NCI-H1105 (cell line): ENCODE measurements around the gene PRKN.

Experiments
- DNase-seq: peaks from one replicate; lab custom pipeline; 2025; lab: John Stamatoyannopoulos, UW

PRKN gene

DNA sequence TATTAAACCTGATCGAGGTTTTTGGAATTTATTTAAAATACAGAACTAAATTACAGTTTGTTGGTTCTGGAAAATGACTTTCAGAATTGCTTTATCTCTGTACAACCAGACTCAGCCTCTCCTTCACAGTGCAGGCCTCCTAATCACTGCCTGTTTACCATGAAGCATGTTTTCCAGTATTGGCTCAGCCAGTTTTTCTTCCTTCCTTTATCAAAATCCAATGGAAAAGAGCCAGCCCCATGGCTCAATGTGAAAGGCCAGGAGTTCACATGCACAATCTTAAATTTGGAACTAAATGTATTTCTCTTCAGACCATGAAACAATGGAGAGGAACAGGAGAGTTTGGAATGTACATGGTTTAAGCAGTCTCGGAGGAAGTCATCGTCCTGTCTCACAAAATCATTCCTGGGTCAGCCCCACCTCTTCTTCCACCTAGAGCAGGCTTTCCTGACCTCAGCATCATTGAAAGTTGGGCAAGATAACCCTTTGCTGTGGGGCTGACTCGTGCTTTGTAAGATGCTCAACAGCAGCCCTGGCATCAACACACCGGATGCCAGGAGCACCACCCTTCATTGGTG is 772.8 kb downstream of the PRKN start:
- DNase-seq = no peak

DNA sequence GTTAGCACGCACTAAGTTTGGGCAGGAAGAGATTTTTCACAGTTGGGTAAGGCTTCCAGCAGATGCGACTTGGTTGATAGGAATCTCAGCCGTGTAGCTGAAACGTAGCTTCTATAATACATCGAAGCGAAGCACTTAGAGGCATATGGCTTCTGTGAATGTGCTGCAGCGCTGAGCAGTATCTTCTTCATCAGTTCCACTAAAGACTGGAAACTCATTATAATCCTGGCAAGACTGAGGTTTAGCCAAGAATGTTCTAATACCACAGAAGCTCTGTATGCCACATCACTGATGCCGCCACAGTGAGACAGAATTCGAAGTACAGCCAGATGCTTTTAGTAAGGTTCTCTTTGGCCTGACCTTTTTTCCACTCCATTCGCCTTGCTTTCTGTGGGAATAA is 773.5 kb downstream of the PRKN start:
- DNase-seq = no peak

DNA sequence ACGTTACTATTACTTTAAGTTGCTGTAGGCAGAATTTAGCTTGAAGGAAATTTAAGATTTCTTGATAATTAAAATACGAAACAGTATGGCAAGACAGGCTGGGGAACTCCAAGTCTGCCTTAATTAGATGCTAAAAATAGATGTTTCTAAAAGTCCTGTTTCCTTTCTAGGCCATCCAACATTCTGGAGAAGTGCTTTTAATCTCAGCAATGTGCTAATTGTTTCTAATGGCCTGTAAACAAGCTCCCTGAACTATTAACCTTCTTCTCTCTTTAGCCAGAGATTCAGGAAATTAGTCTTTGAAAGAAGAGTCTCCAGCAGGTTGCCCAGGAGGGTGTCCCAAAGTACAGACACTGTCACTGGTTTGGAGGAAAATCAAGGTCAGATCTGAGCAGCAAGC is 776.4 kb downstream of the PRKN start:
- DNase-seq = no peak

- no peak for DNase-seq
Measured at GRCh38 chr6:161949531-161949930, 778.0 kb downstream of the PRKN start.

GRCh38 chr6:161948462-161948861 is 779.1 kb downstream of the PRKN start:
- no peak for DNase-seq

- no peak for DNase-seq
Measured at GRCh38 chr6:161947371-161947770, 780.2 kb downstream of the PRKN start.

DNA sequence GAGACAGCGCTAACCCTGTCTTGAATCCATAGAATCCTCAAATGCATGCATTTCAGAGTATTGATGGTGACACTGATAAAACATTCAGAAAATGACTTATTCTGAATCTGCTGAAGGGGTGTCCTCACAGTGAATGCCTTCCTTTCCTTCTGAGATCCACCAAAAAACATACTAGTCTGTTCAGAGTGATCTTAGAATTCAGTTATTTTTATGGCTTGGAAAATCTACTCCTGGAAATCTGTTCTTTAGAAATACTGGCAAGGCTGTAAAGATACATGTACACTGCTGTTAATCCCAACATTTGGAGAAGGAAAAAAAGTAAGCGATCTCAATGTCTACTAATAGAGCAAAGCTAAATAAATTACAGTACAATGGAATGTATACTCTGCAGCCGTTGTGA is 781.1 kb downstream of the PRKN start:
- no peak for DNase-seq

GRCh38 chr6:161943561-161943960 is 784.0 kb downstream of the PRKN start:
- no peak for DNase-seq

- DNase-seq = no peak
Measured at GRCh38 chr6:161941565-161941964, 786.0 kb downstream of the PRKN start.

DNA sequence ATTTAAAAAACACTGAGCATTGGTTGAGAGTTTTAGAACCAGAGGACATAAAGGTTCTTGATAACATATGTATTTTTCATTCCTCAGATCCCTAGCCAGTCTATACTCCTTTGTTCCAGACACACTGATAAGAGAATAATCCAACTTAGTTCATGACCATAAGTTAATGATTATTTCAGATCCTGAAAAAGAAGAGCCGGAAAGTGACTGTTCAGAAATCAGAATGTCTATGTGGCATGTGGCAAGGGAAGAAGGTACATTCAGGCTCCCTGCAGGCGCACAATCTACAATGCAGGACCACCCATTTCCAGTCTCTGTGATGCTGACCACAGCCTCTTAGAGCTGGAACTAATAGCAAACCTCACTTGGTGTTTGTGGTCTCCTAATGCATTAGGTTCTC is 787.0 kb downstream of the PRKN start:
- no peak for DNase-seq

DNA sequence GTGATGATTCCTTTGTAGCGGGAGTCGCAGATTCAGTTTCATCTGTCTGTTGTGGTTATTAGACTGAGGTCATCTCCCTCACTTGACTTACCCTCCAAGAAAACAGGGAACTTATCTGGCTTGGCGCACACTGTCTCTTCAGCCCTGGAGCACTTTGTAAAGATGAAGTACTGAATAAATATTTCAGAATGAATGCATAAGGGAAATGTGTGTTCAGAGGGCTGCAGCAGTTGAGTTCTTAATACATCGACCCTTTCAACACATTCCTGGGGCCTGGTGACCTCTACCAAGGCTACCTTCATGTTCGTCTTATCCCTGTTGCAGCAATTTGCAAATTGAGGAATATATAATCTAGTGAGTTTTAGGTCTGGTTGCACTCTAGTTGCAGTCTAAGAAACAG is 801.2 kb downstream of the PRKN start:
- DNase-seq = no peak

GRCh38 chr6:161924516-161925116 is 803.0 kb downstream of the PRKN start:
- DNase-seq = no peak

DNA sequence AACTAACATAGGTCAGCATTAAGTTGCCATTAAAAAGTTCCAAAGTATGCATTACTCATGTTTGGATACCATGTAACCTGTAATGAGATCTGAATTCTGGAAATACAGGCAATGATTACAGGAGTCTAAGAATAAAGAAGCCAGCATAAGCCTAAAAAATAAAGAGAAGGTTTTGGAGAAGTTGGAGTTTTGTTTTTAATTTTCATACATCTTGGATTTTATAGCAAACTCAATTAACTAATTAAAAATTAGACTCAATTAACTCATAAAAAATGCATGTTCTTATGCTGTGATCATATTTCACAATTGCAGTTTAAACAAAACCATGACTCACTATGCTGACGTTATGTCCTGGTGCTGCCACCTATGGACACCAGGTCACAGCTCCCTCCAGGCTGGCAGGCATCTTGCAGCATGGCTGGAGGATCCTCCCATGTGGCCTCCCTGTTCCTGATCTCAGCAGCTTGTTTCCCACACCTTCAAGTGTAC is 804.9 kb downstream of the PRKN start:
- peak; percentile 52 for DNase-seq

DNA sequence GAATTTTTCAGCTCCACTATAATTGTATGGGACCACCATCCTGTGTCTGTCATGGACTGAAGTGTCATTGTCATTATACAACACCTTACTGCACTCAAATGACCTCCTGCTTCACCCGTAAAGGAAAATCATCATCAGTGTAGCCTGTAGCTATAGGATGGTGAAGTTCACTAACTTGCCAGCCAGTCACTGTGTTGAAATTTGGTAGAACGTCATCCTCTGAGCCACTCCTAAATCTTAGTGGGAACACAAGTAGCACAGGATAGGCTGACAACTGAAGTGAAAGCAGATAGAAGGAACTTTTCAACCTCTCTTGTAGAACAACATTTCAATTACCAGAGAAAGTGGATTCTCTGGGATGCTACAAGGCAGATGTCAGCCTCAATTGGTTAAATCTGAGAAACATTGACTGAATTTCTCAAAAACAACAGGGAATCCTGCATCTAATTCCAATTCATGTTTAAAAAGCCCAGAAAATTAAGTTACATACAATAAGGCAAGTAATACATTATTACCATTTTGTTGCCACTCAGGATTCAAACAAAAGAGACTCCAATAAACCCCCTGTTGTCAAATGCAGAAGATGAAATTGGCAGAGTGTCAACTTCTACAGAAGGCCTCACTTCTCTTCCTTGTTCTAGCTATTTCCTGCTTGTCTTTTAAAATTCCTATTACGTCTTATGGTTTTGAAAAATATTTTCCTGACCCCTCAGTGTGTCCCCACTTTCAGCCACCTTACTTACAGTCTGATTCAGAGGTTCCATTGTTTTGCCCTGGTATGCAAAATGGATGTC is 805.8 kb downstream of the PRKN start:
- peak; percentile 32 for DNase-seq

GRCh38 chr6:161919691-161920090 is 807.9 kb downstream of the PRKN start:
- DNase-seq = no peak

- peak; percentile 34 for DNase-seq
Measured at GRCh38 chr6:161918628-161919205, 808.8 kb downstream of the PRKN start.

DNA sequence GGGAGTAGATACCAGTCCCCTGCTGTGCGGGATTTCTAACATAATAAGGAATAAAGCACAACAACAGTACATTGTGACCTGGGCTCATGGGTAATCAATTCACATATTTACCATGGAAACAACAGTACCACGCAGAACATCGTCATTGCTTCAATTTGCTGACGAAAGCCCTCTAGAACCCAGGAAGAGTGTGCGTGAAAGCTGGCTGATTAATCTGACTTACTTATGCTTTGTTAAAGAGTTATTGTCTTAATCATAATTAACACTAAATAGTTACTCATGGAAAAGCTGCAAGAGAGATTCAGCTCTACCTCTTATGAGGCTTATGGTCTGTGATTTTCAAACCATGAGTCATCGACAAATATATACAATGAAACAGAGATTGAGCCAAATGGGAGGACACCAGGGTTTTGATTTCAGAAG is 809.4 kb downstream of the PRKN start:
- DNase-seq = peak; percentile 74

DNA sequence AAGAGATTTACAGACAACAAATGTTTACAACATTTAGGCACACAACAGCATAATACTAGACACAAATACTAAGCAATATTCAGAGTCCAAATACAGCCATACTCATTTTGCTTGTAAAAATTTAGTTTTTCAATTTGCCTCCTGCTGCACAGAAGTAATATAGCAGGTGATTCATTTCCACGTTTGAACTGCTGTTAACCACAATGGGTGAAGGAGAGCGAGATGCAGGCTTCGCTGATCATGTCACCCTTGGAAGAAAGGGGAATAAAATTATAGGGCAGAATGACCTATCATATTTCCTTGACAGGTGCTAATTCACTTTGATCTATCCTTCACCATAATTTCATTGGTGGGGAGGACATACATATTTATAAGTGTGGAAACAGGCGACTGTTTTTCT is 809.9 kb downstream of the PRKN start:
- peak; percentile 78 for DNase-seq

DNA sequence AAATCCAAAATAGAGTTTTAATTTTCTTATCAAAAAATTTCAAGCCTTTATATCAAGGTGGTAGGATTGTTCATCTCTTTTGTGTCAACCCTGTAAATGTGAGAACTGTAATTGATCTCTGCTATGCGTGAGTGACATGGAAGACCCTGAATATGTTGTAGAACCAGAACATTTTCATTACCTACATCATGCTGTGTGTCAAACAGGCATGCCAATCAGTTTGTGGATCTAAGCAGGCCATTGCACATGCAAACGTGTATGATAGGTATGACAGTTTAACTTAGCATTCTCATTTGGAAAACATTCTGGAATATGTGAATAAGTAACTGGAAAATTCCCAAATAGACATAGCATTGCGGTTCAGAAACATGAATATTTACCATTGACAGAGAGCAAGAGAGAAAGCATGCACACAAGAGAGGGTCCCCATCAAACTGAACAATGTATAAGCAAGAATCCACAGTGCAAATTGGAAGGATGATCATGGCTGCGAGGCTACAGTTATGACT is 812.1 kb downstream of the PRKN start:
- DNase-seq = no peak

GRCh38 chr6:161908872-161909271 is 818.7 kb downstream of the PRKN start:
- DNase-seq = no peak

DNA sequence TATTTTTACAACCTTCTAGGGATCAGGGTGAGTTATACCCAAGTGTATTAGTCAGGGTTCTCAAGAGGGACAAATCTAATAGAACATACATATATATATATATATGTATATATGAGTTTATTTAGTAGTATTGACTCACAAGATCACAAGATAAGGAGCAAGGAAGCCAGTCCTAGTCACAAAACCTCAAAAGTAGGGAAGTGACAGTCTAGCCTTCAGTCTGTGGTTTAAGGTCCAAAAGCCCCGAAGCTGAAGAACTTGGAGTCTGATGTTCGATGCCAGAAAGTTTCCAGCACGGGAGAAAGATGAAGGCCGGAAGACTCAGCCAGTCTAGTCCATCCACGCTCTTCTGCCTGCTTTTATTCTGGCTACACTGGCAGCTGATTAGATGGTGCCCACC is 821.0 kb downstream of the PRKN start:
- DNase-seq = no peak

DNA sequence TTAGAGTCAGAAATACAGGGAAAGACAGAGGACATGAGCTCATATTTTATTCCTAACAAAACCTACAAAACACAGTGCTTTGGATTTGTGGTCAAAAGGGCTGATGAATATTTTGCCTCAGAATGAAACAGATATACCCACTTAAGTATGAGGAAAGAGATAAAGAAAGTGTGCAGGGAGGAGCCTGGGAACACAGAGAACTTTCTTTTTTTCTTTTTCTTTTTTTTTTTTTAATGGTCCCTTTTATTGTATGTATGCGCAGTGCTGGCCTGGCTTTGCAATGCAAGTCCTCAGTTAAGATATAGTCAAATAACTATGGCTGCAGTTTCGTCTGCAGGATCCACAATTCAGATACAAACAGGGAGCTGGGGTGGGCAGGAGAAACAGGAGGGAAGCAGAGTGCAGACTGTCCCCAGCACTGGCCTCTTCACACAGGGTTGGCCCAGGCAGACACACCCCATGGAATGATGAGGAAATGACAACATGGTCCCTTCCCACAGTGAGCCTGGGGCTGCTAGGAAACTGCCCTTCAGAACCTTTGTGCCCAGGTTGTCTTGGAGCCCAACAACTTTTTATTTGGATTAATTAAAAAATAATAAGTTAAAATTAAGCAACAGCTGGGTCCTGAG is 823.9 kb downstream of the PRKN start:
- no peak for DNase-seq
